K562 (cell line): ENCODE data around the gene PTPRE. TPM values are rescaled to one million over a fixed set of nuclear protein-coding genes. Genes with fewer than 3 reads are reported as not detected.

Experiments used
- ATAC-seq: fragments of 200-7000 bp; cut with Tn5 transposase; 3 replicates; pipeline ENCODE4 v1.9.1; 2020; ENCODE audit warnings: moderate library complexity
- BruUV-seq: library from RNA; stranded (reverse); fragments of 400-500 nt; replicated peaks from 2 replicates; lab custom pipeline; 2021; lab: Mats Ljungman, UMichigan
- CTCF ChIA-PET: fragments of 300-600 bp; formaldehyde crosslinking; extraction: SDS; loops from one replicate; lab custom pipeline; 2021; ENCODE audit warnings: low intra/inter-chr PET ratio; lab: Yijun Ruan, JAX
- POLR2A ChIA-PET: fragments of 300-600, 350-650 bp; sonication (Branson Sonifier 250); formaldehyde crosslinking; extraction: SDS; loops from one replicate; lab custom pipeline; 2021; ENCODE audit warnings: antibody characterized with exemption, inconsistent platforms; lab: Yijun Ruan, JAX
- DNase-seq, 4 experiments: peaks; one replicate each; pipeline versions ENCODE4 v3.0.0 to v3.0.0-alpha.2; 2011 to 2018; ENCODE audit warnings: low spot score in 3 of 4, mixed read lengths in 3 of 4; ENCODE audit errors: extremely low read depth in 1 of 4
- FAIRE-seq: peaks from 2 replicates; lab custom pipeline; 2011; peaks lifted over from hg19 to GRCh38; lab: Jason Lieb, UNC
- H2AFZ ChIP-seq: 2 replicates; pipeline ENCODE4 v1.6.0; 2011; ENCODE audit warnings: low read depth, low read length, control low read depth, inconsistent platforms
- H3K27ac ChIP-seq: fragments of 200-600 bp; 3 replicates; pipeline ENCODE4 v1.8.0; 2011; ENCODE audit warnings: low read depth, mild to moderate bottlenecking, control low read depth, inconsistent platforms, low read length, moderate library complexity, mixed read lengths; ENCODE audit errors: extremely low read depth
- H3K27me3 ChIP-seq, 2 experiments: fragments of 300-600 bp in 1 of 2; 2 replicates in 1 of 2; 3 replicates in 1 of 2; pipeline versions ENCODE4 v1.6.0 to v1.8.0; 2011; ENCODE audit warnings: inconsistent platforms in 2 of 2, low read length in 2 of 2, mild to moderate bottlenecking in 1 of 2, mixed read lengths in 1 of 2, moderate library complexity in 1 of 2; ENCODE audit not compliant: control insufficient read depth in 2 of 2, insufficient read depth in 2 of 2
- H3K36me3 ChIP-seq: fragments of 300-600 bp; 3 replicates; pipeline ENCODE4 v1.8.0; 2011; ENCODE audit warnings: mild to moderate bottlenecking, low read length, inconsistent platforms; ENCODE audit not compliant: control insufficient read depth, insufficient read depth
- H3K4me1 ChIP-seq, 2 experiments: fragments of 200-600 bp in 1 of 2; replicated peaks in 1 of 2; 2 replicates in 1 of 2; 3 replicates in 1 of 2; pipeline versions ENCODE4 v1.5.1 to v1.8.0; 2011; ENCODE audit warnings: inconsistent platforms in 2 of 2, low read length in 2 of 2, mild to moderate bottlenecking in 1 of 2, mixed read lengths in 1 of 2, moderate library complexity in 1 of 2; ENCODE audit not compliant: control insufficient read depth in 2 of 2, insufficient read depth in 2 of 2
- H3K4me2 ChIP-seq: 2 replicates; pipeline ENCODE4 v1.6.1; 2011; ENCODE audit warnings: low read length, control low read depth, inconsistent platforms, mixed read lengths; ENCODE audit not compliant: insufficient read depth
- H3K4me3 ChIP-seq: fragments of 200-600 bp; sonication (generic), shearing (Covaris generic); 2 replicates; pipeline ENCODE4 v1.5.1; 2016; ENCODE audit warnings: control low read depth, inconsistent platforms
- H3K79me2 ChIP-seq: fragments of 200-600 bp; 3 replicates; pipeline ENCODE4 v1.8.0; 2011; ENCODE audit warnings: low read length, inconsistent platforms; ENCODE audit not compliant: control insufficient read depth, insufficient read depth
- H3K9ac ChIP-seq, 2 experiments: 2 replicates each; pipeline versions ENCODE4 v1.6.0 to v1.6.1; 2011; ENCODE audit warnings: low read depth in 2 of 2, low read length in 2 of 2, control low read depth in 1 of 2, inconsistent platforms in 1 of 2, mild to moderate bottlenecking in 1 of 2, mixed read lengths in 1 of 2; ENCODE audit not compliant: insufficient read depth in 1 of 2
- H3K9me1 ChIP-seq: one replicate; pipeline ENCODE4 v1.6.0; 2011; ENCODE audit warnings: inconsistent platforms, mild to moderate bottlenecking, low read length, moderate library complexity; ENCODE audit not compliant: control insufficient read depth, insufficient read depth
- H3K9me3 ChIP-seq: replicated peaks from 2 replicates; pipeline ENCODE4 v1.5.1; 2011; ENCODE audit warnings: low read depth, low read length, inconsistent platforms; ENCODE audit not compliant: control insufficient read depth, insufficient read depth
- H4K20me1 ChIP-seq: replicated peaks from 2 replicates; pipeline ENCODE4 v1.6.1; 2011; ENCODE audit warnings: low read length, inconsistent platforms, mixed read lengths; ENCODE audit not compliant: control insufficient read depth, insufficient read depth
- NFIX ChIP-seq: fragments of 250-450 bp; sonication (Bioruptor Pico); IDR thresholded peaks from 2 replicates; pipeline ENCODE4 v1.4.0; 2020; ENCODE audit warnings: low read depth, mild to moderate bottlenecking, moderate library complexity
- RBM17 ChIP-seq: fragments of 200-400 bp; formaldehyde crosslinking; IDR thresholded peaks from 2 replicates; pipeline ENCODE4 v1.6.1; 2017; ENCODE audit warnings: low read depth, mild to moderate bottlenecking, low read length, borderline replicate concordance
- XRCC5 ChIP-seq: fragments of 200-400 bp; formaldehyde crosslinking; IDR thresholded peaks from 2 replicates; pipeline ENCODE4 v1.6.1; 2017; ENCODE audit warnings: low read depth, mild to moderate bottlenecking, low read length
- ZNF518B ChIP-seq: fragments of 250-450 bp; sonication (Bioruptor Pico); IDR thresholded peaks from 2 replicates; pipeline ENCODE4 v1.5.0; 2021; ENCODE audit warnings: mild to moderate bottlenecking, moderate library complexity
- ZNF717 ChIP-seq: fragments of 250-450 bp; sonication (Bioruptor Pico); IDR thresholded peaks from 2 replicates; pipeline ENCODE4 v1.5.0; 2021
- WGBS: fragments of 100-300 bp; shearing (Covaris generic); methylation state at CpG from one replicate; pipeline ENCODE4 v1.1.6; 2016; ENCODE audit warnings: low coverage, mixed read lengths; ENCODE audit not compliant: insufficient coverage; ENCODE audit errors: missing lambda C conversion rate; 5-methylcytosine and 5-hydroxymethylcytosine counted together
- in situ Hi-C: fragments of 300-500 bp; cut with MboI; formaldehyde crosslinking; loops from 4 replicates; pipeline ENCODE4 v1.15.0; 2018; ENCODE audit warnings: inconsistent platforms, mixed read lengths
- intact Hi-C: fragments of 100-400 bp; cut with micrococcal nuclease; formaldehyde crosslinking; loops from 2 replicates; pipeline ENCODE4 v1.14.2; 2022
- polyA plus RNA-seq, 8 experiments: library from polyadenylated mRNA; depleted of rRNA in 4 of 8; stranded (reverse) in 5 of 8; unstranded in 3 of 8; fragments of >200 nt; fragmentation: Nextera tagmentation in 2 of 8; fragmentation: Illumina TruSeq in 1 of 8; extraction: Ambion mirVana in 2 of 8; extraction: Trizol in 1 of 8; gene quantifications; 2 replicates each; pipeline versions ENCODE4 v1.2.1 to v1.2.3, GENCODE V29; 2011 to 2014; ENCODE audit warnings: inconsistent platforms in 1 of 8, missing spikeins in 1 of 8
- total RNA-seq, 7 experiments: library from RNA; depleted of rRNA in 6 of 7; stranded (reverse); fragments of >200 nt in 6 of 7; fragmentation: Illumina TruSeq in 2 of 7; extraction: Trizol in 2 of 7; gene quantifications; 2 replicates each; pipeline versions ENCODE4 v1.2.1 to v1.2.3, GENCODE V29; 2011 to 2021; ENCODE audit warnings: low replicate concordance in 1 of 7

Gene PTPRE
- total and polyA plus RNA-seq, 9 of the 15 experiments (the other 6 are each of a cell fraction or from before 2014, with no cell fraction given), result 0.01 to 0.13 (median 0.04) TPM; not detected in 4

DNA sequence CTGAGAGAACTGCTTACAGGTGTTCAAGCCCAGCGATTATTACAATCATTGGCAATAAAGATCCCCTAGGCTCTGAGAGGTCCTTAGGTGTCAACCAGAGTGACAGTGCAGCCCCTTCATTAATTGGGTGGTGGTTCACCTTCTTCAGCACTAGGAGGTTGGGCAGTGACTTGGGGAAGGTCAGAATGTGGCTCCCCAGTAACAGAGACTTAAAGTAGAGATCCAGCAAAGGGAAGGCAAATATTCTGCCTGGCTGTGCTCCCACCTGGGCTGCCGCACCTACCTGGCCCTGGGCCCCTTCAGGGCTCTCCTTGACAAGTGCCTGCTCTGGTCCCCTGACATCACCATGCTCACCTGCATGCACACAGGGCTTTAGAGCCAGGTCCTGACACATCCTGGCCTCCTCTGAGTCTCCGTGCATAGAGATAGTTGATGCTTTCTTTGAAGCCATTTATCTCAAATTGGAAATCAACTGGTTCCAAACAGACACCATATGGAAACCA is 16.0 kb upstream of the PTPRE start:
- no peaks in the 10 kb centered on the region for H4K20me1 ChIP-seq
- ChIA-PET POLR2A (no interaction called here), CTCF (no interaction called here)
- no peaks in the 10 kb centered on the region for H3K4me1 ChIP-seq
- no peaks in the 10 kb centered on the region; a peak in 1 of 5 replicates for H3K27me3 ChIP-seq
- in situ Hi-C loops, result no loop called here
- H3K4me2 ChIP-seq, result no peak overlapping the region
- no peak overlapping the region for H3K4me3 ChIP-seq
- FAIRE-seq (no peak), DNase-seq (no peak), ATAC-seq (no peak)
- intact Hi-C loops, result no loop called here
- no peaks in the 10 kb centered on the region for H3K36me3 ChIP-seq
- no TSS peak for BruUV-seq
- no peaks in the 10 kb centered on the region for H3K9me3 ChIP-seq
- H3K9ac ChIP-seq, result no peak overlapping the region
- no peak overlapping the region for H3K27ac ChIP-seq
- WGBS, result 0% methylated on average over 3 of the region's 3 CpGs
- H3K79me2 ChIP-seq, result no peaks in the 10 kb centered on the region
- H3K9me1 ChIP-seq, result no peaks in the 10 kb centered on the region
- TF ChIP-seq ZNF518B (CRISPR knock-in tag) (no peak), ZNF717 (no peak), XRCC5 (no peak), RBM17 (no peak), NFIX (CRISPR knock-in tag) (no peak)
- no peak overlapping the region for H2AFZ ChIP-seq
